ENCODE measurements around the gene ATP1A2. TPM values are rescaled to one million over a fixed set of nuclear protein-coding genes. Genes with fewer than 3 reads are reported as not detected.

The ATP1A2 gene
- total and polyA plus RNA-seq, 4 donors = 0.09 to 1.5 (median 0.29) TPM

DNA sequence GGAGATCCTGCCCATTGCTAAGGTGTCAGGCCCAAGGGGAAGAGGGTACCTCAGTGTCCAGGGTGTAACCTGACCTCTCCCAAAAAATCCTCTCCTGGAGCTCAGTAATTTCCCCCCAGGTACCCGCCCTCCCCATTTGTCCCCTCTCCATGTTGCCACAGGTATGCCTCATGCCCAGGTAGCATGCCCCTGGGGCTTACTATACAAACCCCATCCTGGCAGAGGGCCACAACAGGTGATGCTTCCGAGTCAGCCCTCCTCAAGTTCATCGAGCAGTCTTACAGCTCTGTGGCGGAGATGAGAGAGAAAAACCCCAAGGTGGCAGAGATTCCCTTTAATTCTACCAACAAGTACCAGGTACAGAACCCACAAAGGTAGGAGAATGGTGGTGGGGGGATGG, 51.5 kb downstream of the ATP1A2 start:
- Histone ChIP-seq H3K4me1 (ENCODE audit: control insufficient read depth in 4 of 4, insufficient read depth in 4 of 4, low read length in 3 of 4) (no peaks in the 10 kb centered on the region), H3K27me3 (ENCODE audit: control insufficient read depth in 4 of 4, insufficient read depth in 4 of 4, low read length in 3 of 4) (no peaks in the 10 kb centered on the region), H3K36me3 (ENCODE audit: control insufficient read depth in 4 of 4, insufficient read depth in 3 of 4, low read depth in 1 of 4, low read length in 3 of 4) (no peaks in the 10 kb centered on the region), H3K27ac (ENCODE audit: low read depth in 1 of 2, low read length in 2 of 2) (no peak overlapping the region), H3K4me3 (ENCODE audit: low read depth in 1 of 3, low read length in 3 of 3) (no peak overlapping the region), H3K9ac (ENCODE audit: low read depth in 1 of 2, low read length in 2 of 2) (no peak overlapping the region), H3K9me3 (ENCODE audit: control insufficient read depth in 4 of 4, low read length in 3 of 4) (no peaks in the 10 kb centered on the region)
- DNase-seq (ENCODE audit: low spot score) = no peak
- TF ChIP-seq JUND (IDR thresholded peaks at IDR 0.05) (no peak), FOXA1 (IDR thresholded peaks at IDR 0.05) (no peak), YY1 (IDR thresholded peaks at IDR 0.05) (no peak), HNF4G (IDR thresholded peaks at IDR 0.05) (no peak), TAF1 (conservative IDR thresholded peaks at IDR 0.05) (no peak), HNF4A (conservative IDR thresholded peaks at IDR 0.05) (no peak), GABPA (IDR thresholded peaks at IDR 0.05 in 1 of 2, conservative IDR thresholded peaks at IDR 0.05 in 1 of 2) (no peak), FOXA2 (IDR thresholded peaks at IDR 0.05) (no peak), RXRA (IDR thresholded peaks at IDR 0.05) (no peak), NR2F2 (IDR thresholded peaks at IDR 0.05) (no peak), CTCF (IDR thresholded peaks at IDR 0.05; ENCODE audit: low read depth, low read length, missing input control) (no peak)
- TF ChIP-seq, protein P1, sequence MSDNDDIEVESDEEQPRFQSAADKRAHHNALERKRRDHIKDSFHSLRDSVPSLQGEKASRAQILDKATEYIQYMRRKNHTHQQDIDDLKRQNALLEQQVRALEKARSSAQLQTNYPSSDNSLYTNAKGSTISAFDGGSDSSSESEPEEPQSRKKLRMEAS (IDR thresholded peaks at IDR 0.05) = no peak
- WGBS = 90% methylated on average over 4 of the region's 4 CpGs

GRCh38 chr1:160167580-160167979, 52.0 kb downstream of the ATP1A2 start:
- Histone ChIP-seq H3K36me3 (ENCODE audit: control insufficient read depth in 4 of 4, insufficient read depth in 3 of 4, low read depth in 1 of 4, low read length in 3 of 4) (no peaks in the 10 kb centered on the region), H3K4me1 (ENCODE audit: control insufficient read depth in 4 of 4, insufficient read depth in 4 of 4, low read length in 3 of 4) (no peaks in the 10 kb centered on the region), H3K27ac (ENCODE audit: low read depth in 1 of 2, low read length in 2 of 2) (no peak overlapping the region), H3K9ac (ENCODE audit: low read depth in 1 of 2, low read length in 2 of 2) (no peak overlapping the region), H3K9me3 (ENCODE audit: control insufficient read depth in 4 of 4, low read length in 3 of 4) (no peaks in the 10 kb centered on the region), H3K27me3 (ENCODE audit: control insufficient read depth in 4 of 4, insufficient read depth in 4 of 4, low read length in 3 of 4) (no peaks in the 10 kb centered on the region), H3K4me3 (ENCODE audit: low read depth in 1 of 3, low read length in 3 of 3) (no peak overlapping the region)
- WGBS = 95% methylated on average over 6 of the region's 6 CpGs
- no peak for DNase-seq (ENCODE audit: low spot score)
- TF ChIP-seq RAD21 (IDR thresholded peaks at IDR 0.05) = no peak
- TF ChIP-seq HNF4G (IDR thresholded peaks at IDR 0.05) = no peak
- TF ChIP-seq, protein P2, sequence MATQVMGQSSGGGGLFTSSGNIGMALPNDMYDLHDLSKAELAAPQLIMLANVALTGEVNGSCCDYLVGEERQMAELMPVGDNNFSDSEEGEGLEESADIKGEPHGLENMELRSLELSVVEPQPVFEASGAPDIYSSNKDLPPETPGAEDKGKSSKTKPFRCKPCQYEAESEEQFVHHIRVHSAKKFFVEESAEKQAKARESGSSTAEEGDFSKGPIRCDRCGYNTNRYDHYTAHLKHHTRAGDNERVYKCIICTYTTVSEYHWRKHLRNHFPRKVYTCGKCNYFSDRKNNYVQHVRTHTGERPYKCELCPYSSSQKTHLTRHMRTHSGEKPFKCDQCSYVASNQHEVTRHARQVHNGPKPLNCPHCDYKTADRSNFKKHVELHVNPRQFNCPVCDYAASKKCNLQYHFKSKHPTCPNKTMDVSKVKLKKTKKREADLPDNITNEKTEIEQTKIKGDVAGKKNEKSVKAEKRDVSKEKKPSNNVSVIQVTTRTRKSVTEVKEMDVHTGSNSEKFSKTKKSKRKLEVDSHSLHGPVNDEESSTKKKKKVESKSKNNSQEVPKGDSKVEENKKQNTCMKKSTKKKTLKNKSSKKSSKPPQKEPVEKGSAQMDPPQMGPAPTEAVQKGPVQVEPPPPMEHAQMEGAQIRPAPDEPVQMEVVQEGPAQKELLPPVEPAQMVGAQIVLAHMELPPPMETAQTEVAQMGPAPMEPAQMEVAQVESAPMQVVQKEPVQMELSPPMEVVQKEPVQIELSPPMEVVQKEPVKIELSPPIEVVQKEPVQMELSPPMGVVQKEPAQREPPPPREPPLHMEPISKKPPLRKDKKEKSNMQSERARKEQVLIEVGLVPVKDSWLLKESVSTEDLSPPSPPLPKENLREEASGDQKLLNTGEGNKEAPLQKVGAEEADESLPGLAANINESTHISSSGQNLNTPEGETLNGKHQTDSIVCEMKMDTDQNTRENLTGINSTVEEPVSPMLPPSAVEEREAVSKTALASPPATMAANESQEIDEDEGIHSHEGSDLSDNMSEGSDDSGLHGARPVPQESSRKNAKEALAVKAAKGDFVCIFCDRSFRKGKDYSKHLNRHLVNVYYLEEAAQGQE (IDR thresholded peaks at IDR 0.05) = no peak
- TF ChIP-seq YY1 (IDR thresholded peaks at IDR 0.05) = no peak
- TF ChIP-seq CTCF (IDR thresholded peaks at IDR 0.05; ENCODE audit: low read depth, low read length, missing input control) = no peak
- no peak for TF ChIP-seq NR2F2 (IDR thresholded peaks at IDR 0.05)
